HL-60 (cell line): ENCODE measurements around the gene EDIL3.

ENCODE experiments used
- DNase-seq, 2 experiments: peaks; one replicate each; pipeline ENCODE4 v3.0.0-alpha.2; 2010 to 2020; ENCODE audit warnings: low read depth in 1 of 2, low spot score in 1 of 2
- H3K27ac ChIP-seq: fragments of 250-450 bp; sonication (Bioruptor Pico); replicated peaks from 2 replicates; pipeline ENCODE4 v1.5.1; 2020; ENCODE audit warnings: mild to moderate bottlenecking, moderate library complexity
- H3K27me3 ChIP-seq: fragments of 250-450 bp; sonication (Bioruptor Pico); 2 replicates; pipeline ENCODE4 v1.5.1; 2021; ENCODE audit warnings: mild to moderate bottlenecking, moderate library complexity; ENCODE audit not compliant: insufficient read depth, poor library complexity, severe bottlenecking
- H3K4me3 ChIP-seq: replicated peaks from 2 replicates; pipeline ENCODE4 v1.5.1; 2011; ENCODE audit warnings: mild to moderate bottlenecking, control low read depth, low read length; ENCODE audit not compliant: insufficient read depth
- GABPA ChIP-seq: IDR thresholded peaks from 2 replicates; pipeline ENCODE4 v1.6.1; 2012; ENCODE audit warnings: low read depth
- POLR2AphosphoS5 ChIP-seq: IDR thresholded peaks from 2 replicates; pipeline ENCODE4 v1.6.1; 2012; ENCODE audit warnings: low read depth
- SPI1 ChIP-seq: IDR thresholded peaks from 2 replicates; pipeline ENCODE4 v1.6.1; 2012; ENCODE audit warnings: low read depth, mild to moderate bottlenecking, borderline replicate concordance
- TF ChIP-seq, protein P1 (sequence below): IDR thresholded peaks from 2 replicates; pipeline ENCODE4 v1.6.1; 2012; ENCODE audit warnings: low read depth; ENCODE audit not compliant: insufficient replicate concordance
- TF ChIP-seq, protein P2 (sequence below): IDR thresholded peaks from one replicate; pipeline ENCODE4 v1.5.1; 2011; ENCODE audit warnings: low read length, control low read depth, inconsistent platforms; ENCODE audit not compliant: insufficient read depth

Gene EDIL3

DNA sequence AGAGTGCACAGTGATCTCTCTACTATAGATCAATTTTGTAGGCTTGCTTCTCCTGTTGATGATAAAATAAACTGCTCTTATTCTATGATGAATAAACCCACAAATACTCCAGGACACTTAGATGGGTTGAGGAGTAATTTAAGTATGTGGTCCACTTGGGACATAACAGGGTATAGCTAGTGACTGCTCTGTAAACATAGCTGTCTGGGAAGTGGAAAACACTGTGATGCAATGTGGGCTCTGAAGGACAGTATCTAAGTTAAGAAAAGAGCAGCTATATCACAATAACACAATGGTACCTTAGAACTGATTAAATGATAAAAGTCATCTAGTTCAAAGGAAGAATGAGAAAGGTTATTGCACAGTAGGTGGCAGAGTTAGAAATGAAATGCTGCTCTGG, 369.7 kb downstream of the EDIL3 start:
- Histone ChIP-seq H3K27ac (no peak overlapping the region), H3K4me3 (no peak overlapping the region), H3K27me3 (no peaks in the 10 kb centered on the region)
- no peak for DNase-seq
- no peak for TF ChIP-seq SPI1
- TF ChIP-seq POLR2AphosphoS5 = no peak
- TF ChIP-seq GABPA = no peak
- TF ChIP-seq, protein P1, sequence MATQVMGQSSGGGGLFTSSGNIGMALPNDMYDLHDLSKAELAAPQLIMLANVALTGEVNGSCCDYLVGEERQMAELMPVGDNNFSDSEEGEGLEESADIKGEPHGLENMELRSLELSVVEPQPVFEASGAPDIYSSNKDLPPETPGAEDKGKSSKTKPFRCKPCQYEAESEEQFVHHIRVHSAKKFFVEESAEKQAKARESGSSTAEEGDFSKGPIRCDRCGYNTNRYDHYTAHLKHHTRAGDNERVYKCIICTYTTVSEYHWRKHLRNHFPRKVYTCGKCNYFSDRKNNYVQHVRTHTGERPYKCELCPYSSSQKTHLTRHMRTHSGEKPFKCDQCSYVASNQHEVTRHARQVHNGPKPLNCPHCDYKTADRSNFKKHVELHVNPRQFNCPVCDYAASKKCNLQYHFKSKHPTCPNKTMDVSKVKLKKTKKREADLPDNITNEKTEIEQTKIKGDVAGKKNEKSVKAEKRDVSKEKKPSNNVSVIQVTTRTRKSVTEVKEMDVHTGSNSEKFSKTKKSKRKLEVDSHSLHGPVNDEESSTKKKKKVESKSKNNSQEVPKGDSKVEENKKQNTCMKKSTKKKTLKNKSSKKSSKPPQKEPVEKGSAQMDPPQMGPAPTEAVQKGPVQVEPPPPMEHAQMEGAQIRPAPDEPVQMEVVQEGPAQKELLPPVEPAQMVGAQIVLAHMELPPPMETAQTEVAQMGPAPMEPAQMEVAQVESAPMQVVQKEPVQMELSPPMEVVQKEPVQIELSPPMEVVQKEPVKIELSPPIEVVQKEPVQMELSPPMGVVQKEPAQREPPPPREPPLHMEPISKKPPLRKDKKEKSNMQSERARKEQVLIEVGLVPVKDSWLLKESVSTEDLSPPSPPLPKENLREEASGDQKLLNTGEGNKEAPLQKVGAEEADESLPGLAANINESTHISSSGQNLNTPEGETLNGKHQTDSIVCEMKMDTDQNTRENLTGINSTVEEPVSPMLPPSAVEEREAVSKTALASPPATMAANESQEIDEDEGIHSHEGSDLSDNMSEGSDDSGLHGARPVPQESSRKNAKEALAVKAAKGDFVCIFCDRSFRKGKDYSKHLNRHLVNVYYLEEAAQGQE = no peak
- TF ChIP-seq, protein P2, sequence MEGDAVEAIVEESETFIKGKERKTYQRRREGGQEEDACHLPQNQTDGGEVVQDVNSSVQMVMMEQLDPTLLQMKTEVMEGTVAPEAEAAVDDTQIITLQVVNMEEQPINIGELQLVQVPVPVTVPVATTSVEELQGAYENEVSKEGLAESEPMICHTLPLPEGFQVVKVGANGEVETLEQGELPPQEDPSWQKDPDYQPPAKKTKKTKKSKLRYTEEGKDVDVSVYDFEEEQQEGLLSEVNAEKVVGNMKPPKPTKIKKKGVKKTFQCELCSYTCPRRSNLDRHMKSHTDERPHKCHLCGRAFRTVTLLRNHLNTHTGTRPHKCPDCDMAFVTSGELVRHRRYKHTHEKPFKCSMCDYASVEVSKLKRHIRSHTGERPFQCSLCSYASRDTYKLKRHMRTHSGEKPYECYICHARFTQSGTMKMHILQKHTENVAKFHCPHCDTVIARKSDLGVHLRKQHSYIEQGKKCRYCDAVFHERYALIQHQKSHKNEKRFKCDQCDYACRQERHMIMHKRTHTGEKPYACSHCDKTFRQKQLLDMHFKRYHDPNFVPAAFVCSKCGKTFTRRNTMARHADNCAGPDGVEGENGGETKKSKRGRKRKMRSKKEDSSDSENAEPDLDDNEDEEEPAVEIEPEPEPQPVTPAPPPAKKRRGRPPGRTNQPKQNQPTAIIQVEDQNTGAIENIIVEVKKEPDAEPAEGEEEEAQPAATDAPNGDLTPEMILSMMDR = no peak

DNA sequence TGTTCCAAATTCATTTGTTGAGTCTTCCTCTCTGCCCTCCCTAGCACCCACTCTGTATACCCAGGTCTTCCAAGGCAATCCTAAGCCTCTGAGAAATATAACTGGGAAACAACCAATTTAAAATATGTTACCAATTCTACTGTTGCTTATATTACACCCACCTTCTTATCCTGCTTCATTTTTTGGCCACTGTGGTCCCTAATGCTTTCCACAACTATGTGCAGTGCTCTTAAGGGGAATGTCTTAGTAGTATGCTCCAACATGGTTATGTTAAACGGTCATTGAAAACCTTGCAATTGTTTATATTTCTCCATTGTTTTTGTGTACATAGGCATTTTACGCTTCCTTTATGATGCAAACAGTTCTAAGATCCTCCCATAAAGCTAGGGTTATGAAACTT, 390.9 kb downstream of the EDIL3 start:
- TF ChIP-seq GABPA (no peak), SPI1 (no peak), POLR2AphosphoS5 (no peak)
- TF ChIP-seq, protein P1 = no peak
- TF ChIP-seq, protein P2 = no peak
- no peak overlapping the region for H3K4me3 ChIP-seq
- H3K27me3 ChIP-seq = no peaks in the 10 kb centered on the region
- H3K27ac ChIP-seq = no peak overlapping the region
- no peak for DNase-seq

DNA sequence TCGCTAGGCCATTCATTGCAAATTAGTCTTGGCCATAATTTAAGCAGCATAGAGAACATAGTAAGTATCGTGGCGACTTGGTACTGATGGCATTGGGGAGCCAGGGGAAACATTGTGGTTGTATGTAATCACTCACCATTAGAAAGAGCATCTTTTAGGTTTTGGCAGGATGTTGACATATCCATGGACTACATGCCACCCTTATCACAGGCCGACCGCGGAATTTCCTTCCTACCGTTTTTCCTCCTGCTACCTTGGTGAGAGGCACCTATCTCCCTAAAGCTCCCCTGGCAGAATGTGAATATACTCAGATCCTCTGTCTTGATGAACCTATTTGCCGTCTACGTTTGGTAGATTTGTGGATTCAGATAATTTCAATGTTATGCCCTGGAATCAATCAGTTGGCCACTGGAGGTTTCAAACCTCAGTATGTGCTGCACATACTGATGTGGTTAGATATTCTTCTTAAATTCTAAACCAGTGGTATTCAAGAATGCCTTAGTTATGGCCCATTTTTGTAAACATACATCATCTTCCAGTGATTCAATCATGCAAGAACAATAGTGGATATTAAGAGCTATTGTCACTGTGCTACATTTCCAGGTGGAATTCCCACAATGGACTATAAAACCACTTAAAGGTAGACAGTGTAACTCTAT, 393.0 kb downstream of the EDIL3 start:
- DNase-seq = no peak
- H3K27me3 ChIP-seq = no peaks in the 10 kb centered on the region
- H3K27ac ChIP-seq = no peak overlapping the region
- TF ChIP-seq GABPA (no peak), POLR2AphosphoS5 (no peak), SPI1 (no peak)
- TF ChIP-seq, protein P1 = no peak
- TF ChIP-seq, protein P2 = no peak
- no peak overlapping the region for H3K4me3 ChIP-seq
